HG03139 (cell line): ENCODE results near the gene KANSL2.

Experiments used
- ATAC-seq: cut with Tn5 transposase; IDR thresholded peaks from one replicate; pipeline ENCODE4 v1.9.1; 2021; ENCODE audit not compliant: unreplicated experiment

KANSL2 gene

GRCh38 chr12:48613321-48613720 is 68.7 kb downstream of the KANSL2 start:
- no peak for ATAC-seq
